ENCODE measurements around the gene TCP1.

The TCP1 gene

GRCh38 chr6:159831373-159831679 lies 41.9 kb upstream of the TCP1 start:
- Histone ChIP-seq H3K9me3 (ENCODE audit: insufficient read depth, low read length) (no peaks in the 10 kb centered on the region), H3K36me3 (replicated peaks; ENCODE audit: low read depth, low read length) (no peaks in the 10 kb centered on the region), H3K4me2 (ENCODE audit: low read length) (no peak overlapping the region), H3K9ac (ENCODE audit: low read length) (no peak overlapping the region), H3K4me3 (ENCODE audit: low read length) (no peak overlapping the region), H4K20me1 (ENCODE audit: insufficient read depth, low read length) (no peaks in the 10 kb centered on the region), H3K27ac (ENCODE audit: low read length) (no peak overlapping the region), H2AFZ (ENCODE audit: low read depth, low read length) (no peak overlapping the region), H3K79me2 (ENCODE audit: low read length) (no peaks in the 10 kb centered on the region), H3K4me1 (ENCODE audit: low read length) (no peaks in the 10 kb centered on the region), H3K27me3 (ENCODE audit: low read depth, low read length) (no peaks in the 10 kb centered on the region)
- TF ChIP-seq, protein P1, sequence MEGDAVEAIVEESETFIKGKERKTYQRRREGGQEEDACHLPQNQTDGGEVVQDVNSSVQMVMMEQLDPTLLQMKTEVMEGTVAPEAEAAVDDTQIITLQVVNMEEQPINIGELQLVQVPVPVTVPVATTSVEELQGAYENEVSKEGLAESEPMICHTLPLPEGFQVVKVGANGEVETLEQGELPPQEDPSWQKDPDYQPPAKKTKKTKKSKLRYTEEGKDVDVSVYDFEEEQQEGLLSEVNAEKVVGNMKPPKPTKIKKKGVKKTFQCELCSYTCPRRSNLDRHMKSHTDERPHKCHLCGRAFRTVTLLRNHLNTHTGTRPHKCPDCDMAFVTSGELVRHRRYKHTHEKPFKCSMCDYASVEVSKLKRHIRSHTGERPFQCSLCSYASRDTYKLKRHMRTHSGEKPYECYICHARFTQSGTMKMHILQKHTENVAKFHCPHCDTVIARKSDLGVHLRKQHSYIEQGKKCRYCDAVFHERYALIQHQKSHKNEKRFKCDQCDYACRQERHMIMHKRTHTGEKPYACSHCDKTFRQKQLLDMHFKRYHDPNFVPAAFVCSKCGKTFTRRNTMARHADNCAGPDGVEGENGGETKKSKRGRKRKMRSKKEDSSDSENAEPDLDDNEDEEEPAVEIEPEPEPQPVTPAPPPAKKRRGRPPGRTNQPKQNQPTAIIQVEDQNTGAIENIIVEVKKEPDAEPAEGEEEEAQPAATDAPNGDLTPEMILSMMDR (IDR thresholded peaks at IDR 0.05; ENCODE audit: low read depth, low read length): no peak
- TF ChIP-seq EZH2phosphoT487 (IDR thresholded peaks at IDR 0.05; ENCODE audit: low read depth): no peak

GRCh38 chr6:159830501-159831372 lies 41.3 kb upstream of the TCP1 start:
- TF ChIP-seq EZH2phosphoT487 (IDR thresholded peaks at IDR 0.05; ENCODE audit: low read depth): no peak
- TF ChIP-seq, protein P1 (IDR thresholded peaks at IDR 0.05; ENCODE audit: low read depth, low read length): no peak
- Histone ChIP-seq H3K9me3 (ENCODE audit: insufficient read depth, low read length) (no peaks in the 10 kb centered on the region), H3K4me1 (ENCODE audit: low read length) (no peaks in the 10 kb centered on the region), H3K79me2 (ENCODE audit: low read length) (no peaks in the 10 kb centered on the region), H3K36me3 (replicated peaks; ENCODE audit: low read depth, low read length) (no peaks in the 10 kb centered on the region), H4K20me1 (ENCODE audit: insufficient read depth, low read length) (no peaks in the 10 kb centered on the region), H3K27ac (ENCODE audit: low read length) (no peak overlapping the region), H2AFZ (ENCODE audit: low read depth, low read length) (no peak overlapping the region), H3K27me3 (ENCODE audit: low read depth, low read length) (no peaks in the 10 kb centered on the region), H3K9ac (ENCODE audit: low read length) (no peak overlapping the region), H3K4me3 (ENCODE audit: low read length) (no peak overlapping the region), H3K4me2 (ENCODE audit: low read length) (no peak overlapping the region)

GRCh38 chr6:159829526-159829925 lies 40.1 kb upstream of the TCP1 start:
- Histone ChIP-seq H3K9ac (ENCODE audit: low read length) (no peak overlapping the region), H3K9me3 (ENCODE audit: insufficient read depth, low read length) (no peaks in the 10 kb centered on the region), H4K20me1 (ENCODE audit: insufficient read depth, low read length) (no peaks in the 10 kb centered on the region), H3K4me2 (ENCODE audit: low read length) (no peak overlapping the region), H3K4me3 (ENCODE audit: low read length) (no peak overlapping the region), H3K4me1 (ENCODE audit: low read length) (no peaks in the 10 kb centered on the region), H3K27me3 (ENCODE audit: low read depth, low read length) (no peaks in the 10 kb centered on the region), H3K27ac (ENCODE audit: low read length) (no peak overlapping the region), H3K79me2 (ENCODE audit: low read length) (no peaks in the 10 kb centered on the region), H3K36me3 (replicated peaks; ENCODE audit: low read depth, low read length) (no peaks in the 10 kb centered on the region), H2AFZ (ENCODE audit: low read depth, low read length) (no peak overlapping the region)
- TF ChIP-seq EZH2phosphoT487 (IDR thresholded peaks at IDR 0.05; ENCODE audit: low read depth): no peak
- TF ChIP-seq, protein P1 (IDR thresholded peaks at IDR 0.05; ENCODE audit: low read depth, low read length): no peak

GRCh38 chr6:159828074-159828473 lies 38.7 kb upstream of the TCP1 start:
- no peak overlapping the region for H3K27ac ChIP-seq (ENCODE audit: low read length)
- no peak overlapping the region for H3K4me3 ChIP-seq (ENCODE audit: low read length)
- H3K4me2 ChIP-seq (ENCODE audit: low read length): no peak overlapping the region

More at GRCh38 chr6:159828074-159828473, 38.7 kb upstream of the TCP1 start:
- no peaks in the 10 kb centered on the region for H3K27me3 ChIP-seq (ENCODE audit: low read depth, low read length)
- no peaks in the 10 kb centered on the region for H3K36me3 ChIP-seq (replicated peaks; ENCODE audit: low read depth, low read length)
- H3K9ac ChIP-seq (ENCODE audit: low read length): no peak overlapping the region
- no peak overlapping the region for H2AFZ ChIP-seq (ENCODE audit: low read depth, low read length)
- H3K79me2 ChIP-seq (ENCODE audit: low read length): no peaks in the 10 kb centered on the region
- no peaks in the 10 kb centered on the region for H4K20me1 ChIP-seq (ENCODE audit: insufficient read depth, low read length)
- no peaks in the 10 kb centered on the region for H3K4me1 ChIP-seq (ENCODE audit: low read length)
- no peak for TF ChIP-seq EZH2phosphoT487 (IDR thresholded peaks at IDR 0.05; ENCODE audit: low read depth)
- TF ChIP-seq, protein P1 (IDR thresholded peaks at IDR 0.05; ENCODE audit: low read depth, low read length): no peak
- no peaks in the 10 kb centered on the region for H3K9me3 ChIP-seq (ENCODE audit: insufficient read depth, low read length)

All from OCI-LY3 (cell line).